Effector memory CD4-positive, alpha-beta T cell (primary cell): ENCODE results near the gene ADARB2.

Source experiments
- DNase-seq, 3 donors: peaks; one replicate each; pipeline ENCODE4 v3.0.0-alpha.2; 2020
- H3K27ac ChIP-seq: 2 replicates; pipeline ENCODE4 v1.7.0; 2013; ENCODE audit warnings: mild to moderate bottlenecking, low read length, moderate library complexity; ENCODE audit not compliant: insufficient read depth, poor library complexity, severe bottlenecking
- H3K27me3 ChIP-seq: replicated peaks from 2 replicates; pipeline ENCODE4 v1.7.0; 2013; ENCODE audit warnings: mild to moderate bottlenecking, low read length; ENCODE audit not compliant: insufficient read depth, control insufficient read depth, poor library complexity, severe bottlenecking
- H3K36me3 ChIP-seq: 2 replicates; pipeline ENCODE4 v1.7.0; 2013; ENCODE audit warnings: mild to moderate bottlenecking, low read length, moderate library complexity; ENCODE audit not compliant: control insufficient read depth, insufficient read depth
- H3K4me1 ChIP-seq: 2 replicates; pipeline ENCODE4 v1.7.0; 2013; ENCODE audit warnings: low read length, mild to moderate bottlenecking; ENCODE audit not compliant: control insufficient read depth, insufficient read depth, poor library complexity, severe bottlenecking
- H3K4me3 ChIP-seq: 2 replicates; pipeline ENCODE4 v1.7.0; 2013; ENCODE audit warnings: low read length, low read depth, mild to moderate bottlenecking; ENCODE audit not compliant: insufficient read depth, poor library complexity, severe bottlenecking
- H3K9me3 ChIP-seq: 2 replicates; pipeline ENCODE4 v1.7.0; 2013; ENCODE audit warnings: mild to moderate bottlenecking, low read length, moderate library complexity; ENCODE audit not compliant: control insufficient read depth

Gene ADARB2

DNA sequence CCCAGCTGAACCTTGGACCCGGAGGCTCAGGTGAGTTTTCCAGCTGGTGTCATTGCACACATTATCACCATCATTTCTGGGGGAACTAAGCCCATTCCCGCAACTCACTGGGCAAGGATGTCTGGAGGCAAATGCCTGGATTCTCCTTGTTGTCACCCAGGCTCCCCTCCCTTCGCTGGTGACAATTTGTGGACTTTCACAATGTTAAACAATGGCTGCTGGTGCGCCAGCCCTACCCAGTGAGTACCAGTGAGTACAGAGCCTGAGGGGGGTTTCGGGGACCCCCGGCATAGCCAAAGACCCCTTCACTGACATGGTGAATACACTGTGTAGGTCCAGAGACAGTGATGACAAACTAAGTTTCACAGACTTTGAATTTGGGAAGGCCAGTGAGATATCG lies 189.2 kb downstream of the ADARB2 start:
- Histone ChIP-seq H3K9me3 (no peaks in the 10 kb centered on the region), H3K4me1 (no peaks in the 10 kb centered on the region), H3K27ac (no peak overlapping the region), H3K4me3 (no peak overlapping the region), H3K27me3 (no peaks in the 10 kb centered on the region), H3K36me3 (no peaks in the 10 kb centered on the region)
- no peak for DNase-seq

GRCh38 chr10:1546431-1547110 lies 190.8 kb downstream of the ADARB2 start:
- no peak for DNase-seq
- no peaks in the 10 kb centered on the region for H3K4me1 ChIP-seq
- no peak overlapping the region for H3K4me3 ChIP-seq
- no peaks in the 10 kb centered on the region for H3K27me3 ChIP-seq
- H3K9me3 ChIP-seq, result no peaks in the 10 kb centered on the region
- no peaks in the 10 kb centered on the region for H3K36me3 ChIP-seq
- no peak overlapping the region for H3K27ac ChIP-seq

GRCh38 chr10:1545524-1545923 lies 191.8 kb downstream of the ADARB2 start:
- Histone ChIP-seq H3K27me3 (no peaks in the 10 kb centered on the region), H3K36me3 (no peaks in the 10 kb centered on the region), H3K4me1 (no peaks in the 10 kb centered on the region), H3K27ac (no peak overlapping the region), H3K4me3 (no peak overlapping the region), H3K9me3 (no peaks in the 10 kb centered on the region)
- DNase-seq, result no peak

DNA sequence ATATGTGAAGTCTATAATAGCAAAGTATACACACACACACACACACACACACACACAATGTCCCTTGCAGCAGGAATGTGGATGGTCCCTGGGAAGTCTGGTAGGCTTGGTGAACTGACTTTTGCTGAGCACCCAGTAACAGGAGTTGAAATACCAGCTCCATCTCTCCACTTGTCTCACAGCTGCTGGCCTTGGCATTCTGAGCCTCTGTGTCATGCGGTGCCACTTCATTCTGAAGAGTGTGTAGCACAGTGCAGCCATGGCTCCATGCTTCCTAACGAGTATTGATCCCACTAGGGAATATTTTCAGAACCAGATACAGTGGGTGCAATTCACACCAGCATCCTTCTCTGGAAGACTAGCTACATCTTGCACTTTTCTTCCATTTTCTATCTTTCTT lies 192.4 kb downstream of the ADARB2 start:
- H3K27ac ChIP-seq, result no peak overlapping the region
- no peaks in the 10 kb centered on the region for H3K9me3 ChIP-seq
- DNase-seq, result no peak
- no peaks in the 10 kb centered on the region for H3K4me1 ChIP-seq
- H3K36me3 ChIP-seq, result no peaks in the 10 kb centered on the region
- H3K27me3 ChIP-seq, result no peaks in the 10 kb centered on the region
- H3K4me3 ChIP-seq, result no peak overlapping the region

GRCh38 chr10:1544209-1544673 lies 193.1 kb downstream of the ADARB2 start:
- H3K36me3 ChIP-seq, result no peaks in the 10 kb centered on the region
- no peaks in the 10 kb centered on the region for H3K27me3 ChIP-seq
- no peaks in the 10 kb centered on the region for H3K4me1 ChIP-seq
- no peak overlapping the region for H3K27ac ChIP-seq
- no peak overlapping the region for H3K4me3 ChIP-seq
- H3K9me3 ChIP-seq, result no peaks in the 10 kb centered on the region
- DNase-seq, result no peak

DNA sequence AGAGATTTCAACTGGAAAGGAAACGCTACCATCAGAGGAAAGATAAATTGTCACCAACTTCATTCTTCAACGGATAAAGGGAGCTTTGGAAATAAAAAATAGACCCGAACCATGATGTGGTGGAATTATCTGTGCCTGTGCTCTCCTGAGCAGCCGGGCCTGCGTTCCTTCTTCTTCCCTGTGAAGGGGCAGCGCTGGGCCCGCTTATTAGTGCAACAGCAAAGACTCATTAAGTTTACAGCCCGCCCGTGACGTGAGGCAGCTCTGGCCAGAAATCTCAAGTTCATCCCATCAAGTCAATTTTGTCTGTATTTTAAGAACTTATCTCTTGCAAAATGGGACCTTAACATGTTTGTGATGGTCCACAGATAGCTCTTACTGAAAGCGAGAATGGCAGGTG lies 193.7 kb downstream of the ADARB2 start:
- H3K36me3 ChIP-seq, result no peaks in the 10 kb centered on the region
- no peaks in the 10 kb centered on the region for H3K4me1 ChIP-seq
- no peaks in the 10 kb centered on the region for H3K27me3 ChIP-seq
- H3K27ac ChIP-seq, result no peak overlapping the region
- DNase-seq, result no peak
- no peaks in the 10 kb centered on the region for H3K9me3 ChIP-seq
- H3K4me3 ChIP-seq, result no peak overlapping the region

- Histone ChIP-seq H3K27ac (no peak overlapping the region), H3K27me3 (no peaks in the 10 kb centered on the region), H3K4me3 (no peak overlapping the region), H3K4me1 (no peaks in the 10 kb centered on the region), H3K36me3 (no peaks in the 10 kb centered on the region), H3K9me3 (no peaks in the 10 kb centered on the region)
- DNase-seq, result no peak
These were observed 194.4 kb downstream of the ADARB2 start for GRCh38 chr10:1542941-1543340.

DNA sequence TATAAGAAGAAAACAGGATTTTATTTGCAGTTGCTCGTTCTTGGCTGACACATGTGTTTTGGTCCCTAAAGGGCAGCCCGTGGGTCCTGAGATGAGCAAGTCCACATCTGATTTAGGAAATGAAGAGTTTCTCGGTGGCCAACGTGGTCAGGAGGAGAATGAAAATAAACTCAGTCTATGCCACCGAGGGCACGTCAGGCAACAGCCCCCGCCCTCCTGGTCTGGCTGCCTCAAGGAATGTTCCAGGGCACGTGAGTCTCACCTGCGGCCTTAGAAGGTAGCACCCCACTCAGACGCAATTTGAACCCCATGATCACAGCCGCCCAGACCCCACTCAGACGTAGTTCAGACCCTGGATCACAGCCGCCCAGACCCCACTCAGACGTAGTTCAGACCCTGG lies 197.2 kb downstream of the ADARB2 start:
- Histone ChIP-seq H3K36me3 (no peaks in the 10 kb centered on the region), H3K27ac (no peak overlapping the region), H3K27me3 (no peaks in the 10 kb centered on the region), H3K9me3 (no peaks in the 10 kb centered on the region), H3K4me3 (no peak overlapping the region), H3K4me1 (no peaks in the 10 kb centered on the region)
- DNase-seq, result no peak

DNA sequence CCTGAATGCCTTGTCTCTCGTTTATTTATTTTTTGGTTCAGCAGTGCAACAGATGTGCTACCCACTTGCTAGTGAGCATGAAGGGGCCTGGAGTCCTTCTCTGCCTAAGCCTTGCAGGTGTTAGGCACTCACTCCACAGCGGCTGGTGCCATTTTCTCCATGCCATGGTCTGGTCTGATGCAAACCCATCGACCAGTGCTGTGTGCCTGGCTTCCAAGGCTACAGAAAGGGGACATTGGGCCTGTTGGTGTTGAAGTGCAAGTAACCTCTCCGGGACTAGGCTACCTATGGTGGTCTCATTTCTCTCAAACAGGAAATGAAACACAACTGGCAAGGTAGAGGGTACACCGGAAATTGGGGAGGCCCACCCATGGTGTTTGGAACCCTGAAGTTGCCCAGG lies 198.1 kb downstream of the ADARB2 start:
- H3K4me3 ChIP-seq, result no peak overlapping the region
- no peaks in the 10 kb centered on the region for H3K4me1 ChIP-seq
- H3K27ac ChIP-seq, result no peak overlapping the region
- no peak for DNase-seq
- no peaks in the 10 kb centered on the region for H3K36me3 ChIP-seq
- H3K27me3 ChIP-seq, result no peaks in the 10 kb centered on the region
- H3K9me3 ChIP-seq, result no peaks in the 10 kb centered on the region

GRCh38 chr10:1538531-1539061 lies 198.7 kb downstream of the ADARB2 start:
- no peak for DNase-seq
- Histone ChIP-seq H3K4me1 (no peaks in the 10 kb centered on the region), H3K36me3 (no peaks in the 10 kb centered on the region), H3K27me3 (no peaks in the 10 kb centered on the region), H3K4me3 (no peak overlapping the region), H3K27ac (no peak overlapping the region), H3K9me3 (no peaks in the 10 kb centered on the region)
